ENCODE measurements around the gene CRELD2.

Gene CRELD2

DNA sequence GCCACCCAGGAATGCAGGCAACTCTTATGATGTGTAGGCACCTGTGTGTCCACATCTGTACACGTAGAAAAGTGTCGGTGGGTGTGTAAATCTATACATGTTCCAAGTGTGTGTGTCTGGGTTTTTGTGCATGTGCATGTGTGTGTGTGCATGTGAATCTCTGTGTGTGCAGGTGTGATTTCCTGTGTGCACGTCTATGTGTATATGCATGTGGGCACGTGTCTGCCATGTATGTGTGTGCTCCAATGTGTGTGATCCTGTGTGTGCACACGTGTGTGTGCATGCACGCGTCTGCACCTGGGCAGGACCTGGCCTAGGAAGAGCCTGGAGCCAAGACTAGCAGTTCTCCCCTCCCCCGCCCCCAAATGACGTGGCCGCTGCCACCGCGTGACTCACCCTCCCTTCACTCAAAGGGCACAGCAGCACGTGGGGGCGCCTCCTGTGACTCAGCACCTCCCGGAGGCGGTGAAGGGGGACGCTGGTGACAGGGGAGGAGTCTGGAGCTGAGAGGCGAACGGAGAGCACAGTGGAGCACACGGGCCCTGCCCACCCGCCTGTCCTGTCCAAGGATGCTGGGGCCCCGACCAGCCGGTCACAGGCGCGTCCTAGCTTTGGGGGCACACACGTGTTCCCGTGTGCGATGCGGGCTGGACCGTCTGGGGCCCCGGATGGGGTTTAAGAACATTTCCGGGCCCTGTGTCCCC is 52.2 kb downstream of the CRELD2 start:
- peak; percentile 77 to 90 (median 86) for DNase-seq

GRCh38 chr22:49971232-49972162 is 53.1 kb downstream of the CRELD2 start:
- DNase-seq, result peak in 3 of 4 experiments; percentile 62 to 73 (median 67)

GRCh38 chr22:49972163-49973017 is 54.0 kb downstream of the CRELD2 start:
- no peak for DNase-seq

DNA sequence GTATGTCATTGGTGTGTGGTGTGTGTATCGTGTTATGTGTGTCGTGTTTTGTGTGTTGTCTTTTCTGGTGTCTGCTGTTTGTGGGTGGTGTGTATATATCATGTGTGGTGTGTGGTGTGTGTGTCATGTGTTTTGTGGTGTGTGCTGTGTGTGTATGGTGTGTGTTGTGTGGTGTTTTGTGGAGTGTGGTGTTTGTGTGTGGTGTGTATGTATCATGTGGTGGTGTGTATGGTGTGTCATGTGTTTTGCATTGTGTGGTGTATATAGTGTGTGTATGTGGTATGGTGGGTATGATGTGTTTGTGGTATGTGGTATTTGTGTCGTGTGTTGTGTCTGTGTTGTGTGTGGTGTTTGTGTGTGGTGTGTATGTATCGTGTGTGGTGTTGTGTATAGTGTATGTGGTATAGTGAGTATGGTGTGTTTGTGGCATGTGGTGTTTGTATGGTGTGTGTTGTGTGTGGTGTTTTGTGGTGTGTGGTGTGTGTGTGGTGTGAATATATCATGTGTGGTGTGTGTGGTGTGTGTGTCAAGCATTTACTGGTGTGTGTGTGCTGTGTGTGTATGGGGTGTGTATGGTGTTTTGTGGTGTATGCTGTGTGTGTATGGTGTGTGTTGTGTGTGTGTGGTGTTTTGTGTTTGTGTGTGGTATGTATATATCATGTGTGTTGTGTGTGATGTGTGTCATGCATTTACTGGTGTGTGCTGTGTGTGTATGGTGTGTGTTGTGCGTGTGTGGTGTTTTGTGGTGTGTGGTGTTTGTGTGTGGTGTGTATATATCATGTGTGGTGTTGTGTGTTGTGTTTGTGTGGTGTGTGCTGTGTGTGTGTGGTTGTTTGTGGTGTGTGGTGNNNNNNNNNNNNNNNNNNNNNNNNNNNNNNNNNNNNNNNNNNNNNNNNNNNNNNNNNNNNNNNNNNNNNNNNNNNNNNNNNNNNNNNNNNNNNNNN is 54.9 kb downstream of the CRELD2 start:
- no peak for DNase-seq

- no peak for DNase-seq
These were observed 57.3 kb downstream of the CRELD2 start for GRCh38 chr22:49975543-49976389.

DNA sequence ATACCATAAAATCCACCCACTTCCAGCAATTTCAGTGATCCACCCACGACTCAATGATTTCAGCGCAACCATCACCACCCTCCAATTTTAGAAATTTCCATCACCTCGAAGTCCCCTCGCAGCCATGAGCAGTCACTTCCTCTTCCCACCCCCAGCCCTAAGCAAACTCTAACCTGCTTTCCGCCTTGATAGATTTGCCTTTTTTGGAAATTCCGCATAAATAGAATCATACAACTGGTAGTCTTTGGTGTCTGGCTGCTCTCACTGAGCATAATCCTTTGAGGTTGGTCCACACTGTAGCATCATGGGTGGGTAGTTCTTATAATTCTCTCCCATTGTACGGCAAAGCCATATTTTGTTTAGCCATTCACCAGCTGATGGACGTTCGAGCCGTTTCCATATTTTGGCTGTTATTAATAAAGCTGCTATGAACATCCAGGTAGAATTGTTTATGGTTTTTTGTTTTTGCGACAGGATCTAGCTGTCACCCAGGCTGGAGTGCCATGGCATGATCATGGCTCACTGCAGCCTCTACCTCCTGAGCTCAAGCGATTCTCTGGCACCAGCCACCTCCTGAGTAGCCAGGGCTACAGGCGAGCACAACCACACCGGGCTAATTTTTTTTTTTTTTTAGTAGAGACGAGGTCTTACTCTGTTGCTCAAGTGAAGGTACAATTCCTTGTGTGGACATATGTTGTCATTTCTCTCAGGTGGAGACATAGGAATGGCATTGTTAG is 58.2 kb downstream of the CRELD2 start:
- no peak for DNase-seq

All from activated naive CD4-positive, alpha-beta T cell (primary cell).